Measurements from ENCODE around the gene GFRA4.

GRCh38 chr20:3654326-3655130 is 8.7 kb downstream of the GFRA4 start:
- TF ChIP-seq CTCF (IDR thresholded peaks at IDR 0.05): no peak
- TF ChIP-seq POLR2A (IDR thresholded peaks at IDR 0.05): no peak

Data from adrenal gland (tissue), 5 donors.